SK-N-SH treated with all-trans-retinoic acid at 6 μM for 48 hours (cell line): ENCODE data around the gene ANKRD45.
"Not testable (repeated sequence)": the region's sequence is repeated elsewhere in the genome, so short reads cannot be mapped to it uniquely, and the experiment has no call there.

Experiments
- PATZ1 ChIP-seq: fragments of 250-450 bp; sonication (Bioruptor Pico); IDR thresholded peaks from 2 replicates; pipeline ENCODE4 v1.8.0; 2020; ENCODE audit warnings: mild to moderate bottlenecking, moderate library complexity, borderline replicate concordance
- POU6F1 ChIP-seq: fragments of 250-450 bp; sonication (Bioruptor Pico); IDR thresholded peaks from 2 replicates; pipeline ENCODE4 v1.8.0; 2021; ENCODE audit warnings: low read depth, mild to moderate bottlenecking, moderate library complexity, borderline replicate concordance
- ZNF70 ChIP-seq: fragments of 450-650 bp; formaldehyde crosslinking; IDR thresholded peaks from 2 replicates; pipeline ENCODE4 v1.5.0; 2020; ENCODE audit warnings: mild to moderate bottlenecking, moderate library complexity

DNA sequence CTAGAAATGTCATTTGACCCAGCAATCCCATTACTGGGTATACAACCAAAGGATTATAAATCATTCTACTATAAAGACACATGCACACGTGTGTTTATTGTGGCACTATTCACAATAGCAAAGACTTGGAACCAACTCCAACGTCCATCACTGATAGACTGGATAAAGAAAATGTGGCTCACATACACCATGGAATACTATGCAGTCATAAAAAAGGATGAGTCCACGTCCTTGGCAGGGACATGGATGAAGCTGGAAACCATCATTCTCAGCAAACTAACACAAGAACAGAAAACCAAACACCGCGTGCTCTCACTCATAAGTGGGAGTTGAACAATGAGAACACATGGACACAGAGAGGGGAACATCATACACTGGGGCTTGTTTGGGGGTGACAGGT, 10.5 kb upstream of the ANKRD45 start:
- not testable (repeated sequence) for TF ChIP-seq PATZ1; ZNF70 (CRISPR knock-in tag); POU6F1 (CRISPR knock-in tag)
